Measurements from ENCODE around the gene SENP8. TPM values are rescaled to one million over a fixed set of nuclear protein-coding genes. Genes with fewer than 3 reads are reported as not detected.
A peak's percentile ranks its signal among the peaks of the same experiment; 100 is the strongest.

The SENP8 gene
- total and polyA plus RNA-seq, 2 of the 4 experiments (the other 2 are of a cell fraction) = 1.6 to 2.9 TPM

DNA sequence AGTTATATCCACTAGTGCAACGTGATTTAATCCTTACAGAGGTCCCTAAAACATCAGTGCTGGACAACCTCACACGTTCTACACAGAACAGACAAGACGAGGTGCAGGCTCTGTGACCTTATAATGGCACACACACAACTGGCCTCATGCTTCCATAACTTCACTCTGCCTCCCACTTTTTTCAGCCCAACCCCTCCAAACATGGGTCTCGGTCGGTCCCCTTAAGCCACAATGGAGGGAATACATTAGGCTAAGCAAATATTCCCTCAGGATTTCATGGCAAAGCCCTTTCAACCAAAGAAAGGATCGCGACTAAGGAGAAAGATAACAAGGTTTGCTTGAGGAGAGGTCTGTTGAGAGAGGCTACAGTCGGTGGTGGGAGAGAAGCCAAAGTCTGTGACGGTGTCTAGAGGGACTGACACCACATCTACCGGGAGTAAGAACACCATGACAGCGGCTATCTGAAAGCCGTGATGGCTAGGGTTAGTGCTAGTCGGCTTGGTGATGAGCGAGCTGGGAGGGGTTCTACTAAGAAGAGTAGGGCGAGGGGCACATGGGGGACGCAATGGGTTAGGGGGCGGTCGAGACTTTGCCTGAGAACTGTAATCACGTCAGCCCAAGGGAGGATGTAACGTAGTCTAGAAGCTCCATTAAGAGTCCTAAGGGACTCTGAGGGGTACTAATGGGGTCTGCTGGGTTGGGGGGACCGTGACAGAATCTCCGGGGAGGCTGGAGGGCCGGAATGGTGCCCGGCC is 1.3 kb upstream of the SENP8 start:
- POLR2A ChIA-PET (ENCODE audit: unreplicated experiment) = no interaction called here
- Histone ChIP-seq H4K8ac (ENCODE audit: low read depth in 2 of 2, low read length in 2 of 2) (peak overlapping the region in 1 of 2 experiments; percentile 33; a peak in 1 of 4 replicates), H3K9me3 (ENCODE audit: control insufficient read depth, insufficient read depth, low read length) (no peaks in the 10 kb centered on the region), H3K4me2 (ENCODE audit: low read depth, low read length) (peak overlapping the region; percentile 89), H3K18ac (ENCODE audit: low read depth, low read length) (peak overlapping the region; percentile 6; the same call in 1 of the 2 replicates), H2BK20ac (ENCODE audit: low read depth, low read length) (no peak overlapping the region), H2BK5ac (ENCODE audit: low read depth, low read length, poor library complexity, severe bottlenecking) (peak overlapping the region; percentile 11), H4K5ac (ENCODE audit: low read depth, low read length) (no peak overlapping the region), H3K27ac (ENCODE audit: insufficient read depth, low read length) (peak overlapping the region; percentile 37), H4K20me1 (ENCODE audit: insufficient read depth, low read length) (peaks cover 27% of the 10 kb centered on the region; the same call in 1 of the 2 replicates), H2BK120ac (ENCODE audit: low read depth, low read length) (peak overlapping the region; percentile 16; the same call in 1 of the 2 replicates), H3K79me1 (ENCODE audit: low read depth in 1 of 2, low read length in 2 of 2) (peaks cover 16 to 51% of the 10 kb centered on the region in 2 experiments), H4K91ac (ENCODE audit: insufficient read depth, low read depth, low read length) (no peak overlapping the region), H3K9ac (ENCODE audit: low read depth, low read length) (peak overlapping the region; percentile 79), H2BK15ac (ENCODE audit: low read depth, low read length) (peak overlapping the region; percentile 17; the same call in 1 of the 3 replicates), H2AK5ac (ENCODE audit: low read depth, low read length) (peak overlapping the region; percentile 5; the same call in 1 of the 2 replicates), H3K4me3 (ENCODE audit: insufficient read depth, low read depth, low read length) (peak overlapping the region; percentile 57), H3K27me3 (ENCODE audit: control insufficient read depth, insufficient read depth, low read length) (no peaks in the 10 kb centered on the region), H3K4me1 (ENCODE audit: control insufficient read depth, insufficient read depth, low read length) (no peaks in the 10 kb centered on the region; the same call in none of the 2 replicates), H3K4ac (ENCODE audit: low read depth, low read length) (peak overlapping the region; percentile 38), H3K56ac (ENCODE audit: extremely low read depth, insufficient read depth, low read length) (peak overlapping the region; percentile 52), H2AFZ (replicated peaks; ENCODE audit: low read length, poor library complexity) (peak overlapping the region; percentile 100), H3K23ac (ENCODE audit: low read depth, low read length) (peak overlapping the region; percentile 96), H2AK9ac (replicated peaks; ENCODE audit: low read depth, low read length, poor library complexity) (peak overlapping the region; percentile 88), H3K9me1 (ENCODE audit: insufficient read depth, low read length) (0 out of 2 replicates have a peak, but pooled peaks cover 3% of the 10 kb centered on the region), H3K36me3 (ENCODE audit: control insufficient read depth, insufficient read depth, low read length) (no peaks in the 10 kb centered on the region), H3K14ac (replicated peaks; ENCODE audit: low read depth, low read length) (peak overlapping the region; percentile 90)
- in situ Hi-C loops (cut with MboI; ENCODE audit: low sequenced_read_pairs) (no loop called here), intact Hi-C loops (cut with micrococcal nuclease) (no loop called here), dilution Hi-C loops (cut with HindIII; ENCODE audit: low sequenced_read_pairs, unreplicated experiment) (no loop called here)
- CTCF ChIA-PET = no interaction called here
- no TSS peak for BruUV-seq (replicated peaks)
- WGBS, 2 experiments (ENCODE audit: extremely low coverage in 2 of 2, insufficient read length in 1 of 2) = 3% methylated on average over 6 of the region's 24 CpGs; no CpG with 5 or more reads in 1 of the 2 experiments
- DNase-seq (peak; percentile 18), ATAC-seq (ENCODE audit: low read depth) (0 out of 2 replicates have a peak, but pooled peaks have one; percentile 0)
- TF ChIP-seq RAD21 (IDR thresholded peaks at IDR 0.05; ENCODE audit: low read length) (no peak), RCOR1 (IDR thresholded peaks at IDR 0.05; ENCODE audit: insufficient replicate concordance, low read length) (no peak), RFX5 (IDR thresholded peaks at IDR 0.05; ENCODE audit: low read depth, low read length) (no peak), BHLHE40 (IDR thresholded peaks at IDR 0.05; ENCODE audit: low read depth, low read length) (no peak), FOS (IDR thresholded peaks at IDR 0.05; ENCODE audit: low read depth, low read length) (no peak), CHD1 (IDR thresholded peaks at IDR 0.05; ENCODE audit: low read depth, low read length) (no peak), MAFK (IDR thresholded peaks at IDR 0.05; ENCODE audit: low read depth, low read length) (no peak), CEBPB (IDR thresholded peaks at IDR 0.05; ENCODE audit: low read depth, low read length) (no peak), NFE2L2 (IDR thresholded peaks at IDR 0.05; ENCODE audit: low read depth, low read length) (no peak), MXI1 (IDR thresholded peaks at IDR 0.05; ENCODE audit: borderline replicate concordance, low read depth, low read length) (no peak), POLR2A (IDR thresholded peaks at IDR 0.05; ENCODE audit: low read depth, low read length) (no peak)
- TF ChIP-seq, protein P1, sequence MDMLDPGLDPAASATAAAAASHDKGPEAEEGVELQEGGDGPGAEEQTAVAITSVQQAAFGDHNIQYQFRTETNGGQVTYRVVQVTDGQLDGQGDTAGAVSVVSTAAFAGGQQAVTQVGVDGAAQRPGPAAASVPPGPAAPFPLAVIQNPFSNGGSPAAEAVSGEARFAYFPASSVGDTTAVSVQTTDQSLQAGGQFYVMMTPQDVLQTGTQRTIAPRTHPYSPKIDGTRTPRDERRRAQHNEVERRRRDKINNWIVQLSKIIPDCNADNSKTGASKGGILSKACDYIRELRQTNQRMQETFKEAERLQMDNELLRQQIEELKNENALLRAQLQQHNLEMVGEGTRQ (IDR thresholded peaks at IDR 0.05; ENCODE audit: low read depth, low read length) = no peak
- TF ChIP-seq, protein P2, sequence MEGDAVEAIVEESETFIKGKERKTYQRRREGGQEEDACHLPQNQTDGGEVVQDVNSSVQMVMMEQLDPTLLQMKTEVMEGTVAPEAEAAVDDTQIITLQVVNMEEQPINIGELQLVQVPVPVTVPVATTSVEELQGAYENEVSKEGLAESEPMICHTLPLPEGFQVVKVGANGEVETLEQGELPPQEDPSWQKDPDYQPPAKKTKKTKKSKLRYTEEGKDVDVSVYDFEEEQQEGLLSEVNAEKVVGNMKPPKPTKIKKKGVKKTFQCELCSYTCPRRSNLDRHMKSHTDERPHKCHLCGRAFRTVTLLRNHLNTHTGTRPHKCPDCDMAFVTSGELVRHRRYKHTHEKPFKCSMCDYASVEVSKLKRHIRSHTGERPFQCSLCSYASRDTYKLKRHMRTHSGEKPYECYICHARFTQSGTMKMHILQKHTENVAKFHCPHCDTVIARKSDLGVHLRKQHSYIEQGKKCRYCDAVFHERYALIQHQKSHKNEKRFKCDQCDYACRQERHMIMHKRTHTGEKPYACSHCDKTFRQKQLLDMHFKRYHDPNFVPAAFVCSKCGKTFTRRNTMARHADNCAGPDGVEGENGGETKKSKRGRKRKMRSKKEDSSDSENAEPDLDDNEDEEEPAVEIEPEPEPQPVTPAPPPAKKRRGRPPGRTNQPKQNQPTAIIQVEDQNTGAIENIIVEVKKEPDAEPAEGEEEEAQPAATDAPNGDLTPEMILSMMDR (conservative IDR thresholded peaks at IDR 0.05; ENCODE audit: low read depth, low read length) = no peak

Measured in IMR-90 (cell line).